Right renal pelvis (tissue), 4 donors: ENCODE results near the gene GPD1. TPM values are rescaled to one million over a fixed set of nuclear protein-coding genes. Genes with fewer than 3 reads are reported as not detected.

Experiments used
- DNase-seq, 4 donors: peaks; one replicate each; pipeline ENCODE4 v3.0.0-alpha.2; 2013; ENCODE audit warnings: low read depth in 4 of 4, low spot score in 3 of 4, missing footprints in 1 of 4
- polyA plus RNA-seq, 4 donors: library from polyadenylated mRNA; unstranded; fragments of 120-200 nt; gene quantifications; one replicate each; pipeline ENCODE4 v1.2.1, GENCODE V29; 2013; ENCODE audit not compliant: insufficient read length in 4 of 4

GPD1 gene
- polyA plus RNA-seq, 4 donors = 52.2 to 82.4 (median 64.7) TPM

- no peak for DNase-seq
Observed at GRCh38 chr12:50099302-50100008, 4.4 kb upstream of the GPD1 start.

GRCh38 chr12:50100561-50100960 lies 3.2 kb upstream of the GPD1 start:
- no peak for DNase-seq

DNA sequence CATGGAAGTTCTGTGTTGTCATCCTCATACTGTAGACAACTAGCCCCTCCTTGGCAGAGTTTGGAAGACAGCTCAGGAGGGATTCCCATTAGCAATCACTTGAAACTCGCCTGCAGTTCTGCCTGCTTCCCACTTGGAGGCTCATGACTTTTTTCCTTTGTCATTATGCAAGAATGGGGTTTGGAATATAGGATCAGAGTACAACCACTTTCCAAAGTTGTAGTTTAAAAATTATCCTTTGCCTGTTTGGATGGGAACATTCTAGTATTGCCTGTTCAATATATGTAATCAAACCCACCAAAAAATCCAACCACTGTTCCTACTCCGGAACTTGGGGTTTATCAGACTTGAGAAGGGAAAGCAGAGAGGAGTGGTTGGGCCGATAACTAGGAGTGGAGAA lies 2.1 kb upstream of the GPD1 start:
- DNase-seq = no peak

DNA sequence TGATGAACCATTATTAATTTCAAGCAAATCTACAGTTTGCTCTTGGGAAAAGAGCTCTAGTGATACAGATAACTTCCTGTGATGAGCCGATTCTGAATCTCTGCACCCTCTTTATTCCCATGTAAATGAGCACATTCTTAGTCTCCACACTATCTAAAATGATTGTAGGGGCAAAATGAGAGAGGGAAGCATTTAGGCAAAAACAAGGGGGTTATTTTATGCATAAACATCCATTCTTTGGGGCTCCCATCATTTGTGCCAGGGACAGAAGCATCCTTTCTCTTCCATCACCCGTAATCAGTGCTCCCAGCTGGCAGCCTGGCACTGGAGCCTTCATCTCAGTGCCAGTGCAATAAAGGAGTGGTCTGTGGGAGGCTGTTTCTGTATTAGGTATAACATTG lies 1.7 kb upstream of the GPD1 start:
- DNase-seq = no peak

GRCh38 chr12:50102646-50103309 lies 1.0 kb upstream of the GPD1 start:
- no peak for DNase-seq

DNA sequence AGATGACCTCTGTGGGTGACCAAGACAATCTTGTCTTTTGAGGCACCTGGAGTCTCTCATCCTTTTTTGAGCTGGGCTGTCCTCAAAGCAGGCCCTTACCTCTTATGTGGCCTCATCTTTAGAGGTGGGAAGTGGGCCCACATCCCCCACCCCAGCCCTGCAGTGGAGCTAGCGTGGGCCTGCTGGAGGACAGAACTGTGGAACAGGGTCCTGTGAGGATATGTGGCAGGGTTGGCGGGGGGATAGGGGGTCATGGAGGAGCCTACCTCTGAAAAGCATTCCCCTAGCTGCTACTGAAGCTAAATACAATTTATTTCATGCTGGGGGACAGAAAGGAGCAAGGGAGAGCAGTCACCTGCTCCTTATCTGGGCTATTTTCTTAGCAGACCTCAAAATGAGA lies 457 bp upstream of the GPD1 start:
- no peak for DNase-seq

- no peak for DNase-seq
Observed at GRCh38 chr12:50104417-50105366, 884 bp downstream of the GPD1 start.

DNA sequence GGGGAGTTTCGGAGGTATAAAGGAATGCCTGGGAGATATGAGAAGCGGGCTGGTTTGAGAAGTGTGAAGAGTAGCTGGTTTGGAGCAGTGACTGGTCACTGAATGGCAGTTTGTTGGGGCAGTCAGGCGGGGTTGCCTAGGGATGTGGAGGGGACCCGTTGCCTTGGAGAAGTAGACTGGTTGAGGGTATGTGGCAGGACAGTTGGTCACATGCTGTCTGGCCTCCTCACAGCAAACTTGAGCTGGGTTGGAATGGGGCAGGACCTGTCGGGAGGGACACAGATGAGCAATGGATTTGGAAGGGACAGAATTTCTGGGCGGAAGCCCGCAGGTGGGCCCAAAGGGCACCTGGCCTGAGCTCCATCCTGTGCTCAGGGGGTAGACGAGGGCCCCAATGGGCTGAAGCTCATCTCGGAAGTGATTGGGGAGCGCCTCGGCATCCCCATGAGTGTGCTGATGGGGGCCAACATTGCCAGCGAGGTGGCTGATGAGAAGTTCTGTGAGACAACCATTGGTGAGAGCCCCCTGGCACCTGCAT lies 2.2 kb downstream of the GPD1 start:
- DNase-seq = no peak

GRCh38 chr12:50106907-50107306 lies 3.1 kb downstream of the GPD1 start:
- DNase-seq = no peak

GRCh38 chr12:50107416-50108268 lies 3.8 kb downstream of the GPD1 start:
- no peak for DNase-seq

DNA sequence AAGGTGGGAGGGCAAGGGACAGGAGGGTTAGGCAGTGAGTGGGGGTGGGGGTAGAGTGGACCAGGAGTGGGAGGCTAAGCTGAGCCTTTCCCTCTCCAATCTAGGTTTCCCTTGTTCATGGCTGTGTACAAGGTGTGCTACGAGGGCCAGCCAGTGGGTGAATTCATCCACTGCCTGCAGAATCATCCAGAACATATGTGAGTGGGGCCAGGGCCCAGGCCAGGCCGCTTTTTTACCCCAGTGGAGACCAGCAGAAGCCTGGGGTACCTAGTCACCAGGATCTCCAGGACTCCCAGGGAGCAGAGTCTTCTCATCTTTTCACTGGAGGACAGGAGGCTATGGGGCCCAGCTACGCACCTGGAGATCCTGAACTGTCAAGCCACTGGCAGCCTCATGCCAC lies 5.5 kb downstream of the GPD1 start:
- DNase-seq = no peak

DNA sequence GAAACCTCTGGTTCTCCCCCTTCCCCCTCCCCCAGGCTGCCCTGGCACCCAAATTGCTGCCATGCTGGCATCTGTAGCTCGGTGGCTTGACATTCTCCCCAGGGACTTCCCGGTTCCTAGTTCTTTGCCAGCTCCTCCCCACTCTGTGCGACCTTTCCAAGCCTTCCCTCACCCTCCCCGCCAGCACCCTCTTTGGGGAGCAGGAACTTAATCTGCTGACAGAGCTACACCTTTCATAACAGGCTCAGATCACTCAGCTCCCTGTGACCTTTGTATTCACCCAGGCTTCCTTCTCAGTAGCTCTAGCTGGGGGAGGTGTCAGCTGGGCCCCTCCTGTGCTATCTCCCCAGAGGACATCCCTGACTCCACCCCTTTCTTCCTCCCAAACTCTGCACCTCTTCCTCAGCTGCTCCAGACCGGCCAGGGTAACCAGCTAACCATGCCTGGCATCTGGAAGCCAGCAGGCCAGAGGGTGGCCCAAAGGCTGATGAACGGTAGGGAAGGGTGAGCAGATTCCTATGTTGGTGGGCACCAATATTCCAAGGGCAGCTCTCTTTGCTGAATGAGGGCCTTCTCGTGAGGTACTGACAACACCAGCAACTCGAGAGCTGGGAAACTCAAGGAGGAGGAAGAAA lies 6.4 kb downstream of the GPD1 start:
- DNase-seq = no peak

- peak in 3 of 4 donors; percentile 43 to 74 (median 73) for DNase-seq
Observed at GRCh38 chr12:50110762-50111351, 7.0 kb downstream of the GPD1 start.

DNA sequence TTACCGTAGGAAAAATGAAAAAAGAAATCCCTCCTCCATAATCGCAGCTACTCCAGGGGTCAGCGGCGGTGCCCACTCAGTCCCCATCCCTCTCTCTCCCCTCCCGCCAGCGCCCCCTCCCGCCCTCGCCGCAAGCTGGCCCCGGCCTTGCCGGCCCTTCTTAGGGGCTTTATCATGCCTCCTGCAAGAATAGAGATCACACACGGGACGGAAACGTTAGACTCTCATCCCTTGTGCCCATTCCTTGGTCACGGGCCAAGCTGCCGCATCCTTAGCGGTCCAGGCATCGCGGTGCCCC lies 7.5 kb downstream of the GPD1 start:
- no peak for DNase-seq

GRCh38 chr12:50111693-50112455 lies 8.1 kb downstream of the GPD1 start, which contains the start of gene COX14:
Gene COX14 (plus strand): TSS chr12:50112236. CDS start chr12:50120044, 7,808 bp downstream.
- peak; percentile 97 to 99 (median 98) for DNase-seq

GRCh38 chr12:50112456-50113218 lies 8.8 kb downstream of the GPD1 start:
- no peak for DNase-seq

GRCh38 chr12:50117057-50117622 lies 13.3 kb downstream of the GPD1 start:
- DNase-seq = no peak
